Measurements from ENCODE around the gene MSH2. TPM values are rescaled to one million over a fixed set of nuclear protein-coding genes. Genes with fewer than 3 reads are reported as not detected.
A peak's percentile ranks its signal among the peaks of the same experiment; 100 is the strongest.

The MSH2 gene
- total RNA-seq, 3 donors from 2014 or later (not counting 1 experiment from before 2014, with no cell fraction given) = 11.9 to 18.8 (median 15.0) TPM

DNA sequence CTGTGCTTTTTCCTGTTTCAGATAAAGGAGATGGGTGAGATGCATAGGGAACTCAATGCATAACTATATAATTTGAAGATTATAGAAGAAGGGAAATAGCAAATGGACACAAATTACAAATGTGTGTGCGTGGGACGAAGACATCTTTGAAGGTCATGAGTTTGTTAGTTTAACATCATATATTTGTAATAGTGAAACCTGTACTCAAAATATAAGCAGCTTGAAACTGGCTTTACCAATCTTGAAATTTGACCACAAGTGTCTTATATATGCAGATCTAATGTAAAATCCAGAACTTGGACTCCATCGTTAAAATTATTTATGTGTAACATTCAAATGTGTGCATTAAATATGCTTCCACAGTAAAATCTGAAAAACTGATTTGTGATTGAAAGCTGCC, 16.4 kb upstream of the MSH2 start:
- no peak for ATAC-seq
- Mint-ChIP-seq H3K36me3 (no peaks in the 10 kb centered on the region), H3K4me3 (no peak overlapping the region), H3K27me3 (ENCODE audit: low read depth in 2 of 2) (peaks cover 15 to 19% of the 10 kb centered on the region in 2 donors), H3K4me1 (no peaks in the 10 kb centered on the region), H3K9me3 (no peaks in the 10 kb centered on the region), H3K27ac (no peak overlapping the region)
- H3K27ac ChIP-seq (ENCODE audit: low read length) = no peak overlapping the region
- no peak overlapping the region for H3K4me3 ChIP-seq (ENCODE audit: low read length)
- DNase-seq = no peak
- no peak for TF ChIP-seq CTCF (IDR thresholded peaks at IDR 0.05)
- H3K9me3 ChIP-seq (ENCODE audit: control insufficient read depth, insufficient read depth, low read length) = no peaks in the 10 kb centered on the region
- intact Hi-C loops (cut with micrococcal nuclease) = no loop called here
- no peaks in the 10 kb centered on the region for H3K27me3 ChIP-seq (ENCODE audit: control insufficient read depth, insufficient read depth, low read length)
- H3K36me3 ChIP-seq (ENCODE audit: control insufficient read depth, insufficient read depth, low read length) = no peaks in the 10 kb centered on the region
- H3K4me1 ChIP-seq (ENCODE audit: control insufficient read depth, insufficient read depth, low read length) = no peaks in the 10 kb centered on the region
- 80% methylated on average over 1 of the region's 3 CpGs for WGBS (ENCODE audit: insufficient coverage)

- Histone ChIP-seq H3K4me1 (ENCODE audit: control insufficient read depth, insufficient read depth, low read length) (no peaks in the 10 kb centered on the region), H3K9me3 (ENCODE audit: control insufficient read depth, insufficient read depth, low read length) (no peaks in the 10 kb centered on the region), H3K4me3 (ENCODE audit: low read length) (no peak overlapping the region), H3K27me3 (ENCODE audit: control insufficient read depth, insufficient read depth, low read length) (no peaks in the 10 kb centered on the region), H3K27ac (ENCODE audit: low read length) (no peak overlapping the region), H3K36me3 (ENCODE audit: control insufficient read depth, insufficient read depth, low read length) (no peaks in the 10 kb centered on the region)
- no peak for TF ChIP-seq CTCF (IDR thresholded peaks at IDR 0.05)
- no peak overlapping the region for H3K27ac Mint-ChIP-seq
- ATAC-seq = no peak
- WGBS (ENCODE audit: insufficient coverage) = 63% methylated on average over 2 of the region's 2 CpGs
- intact Hi-C loops (cut with micrococcal nuclease) = no loop called here
- H3K27me3 Mint-ChIP-seq (ENCODE audit: low read depth in 2 of 2) = peaks cover 15 to 19% of the 10 kb centered on the region in 2 donors
- DNase-seq = no peak
- no peak overlapping the region for H3K4me3 Mint-ChIP-seq
- no peaks in the 10 kb centered on the region for H3K4me1 Mint-ChIP-seq
- H3K36me3 Mint-ChIP-seq = no peaks in the 10 kb centered on the region
- no peaks in the 10 kb centered on the region for H3K9me3 Mint-ChIP-seq
Measured at GRCh38 chr2:47388888-47389287, 14.1 kb upstream of the MSH2 start.

DNA sequence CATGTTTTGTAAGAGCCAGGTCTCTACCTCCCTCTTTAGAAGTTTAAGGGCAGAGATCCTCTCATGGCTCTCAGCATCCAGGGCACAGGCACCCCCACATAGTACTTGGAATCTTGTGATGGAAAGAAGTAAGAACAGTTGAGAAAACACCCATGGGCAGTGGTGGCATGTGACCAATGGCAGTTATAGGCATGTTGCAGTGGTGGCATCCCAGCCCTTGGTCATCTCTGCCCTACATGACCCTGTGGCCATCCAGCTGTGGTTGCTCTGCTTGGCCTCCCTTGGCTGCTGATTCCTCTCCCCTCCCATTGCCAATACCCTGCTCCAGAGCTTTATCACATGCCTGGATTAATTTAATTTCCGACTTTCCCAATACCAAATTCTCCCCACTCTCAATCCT, 13.3 kb upstream of the MSH2 start:
- no peaks in the 10 kb centered on the region for H3K4me1 Mint-ChIP-seq
- Histone ChIP-seq H3K27me3 (ENCODE audit: control insufficient read depth, insufficient read depth, low read length) (no peaks in the 10 kb centered on the region), H3K4me3 (ENCODE audit: low read length) (no peak overlapping the region), H3K36me3 (ENCODE audit: control insufficient read depth, insufficient read depth, low read length) (no peaks in the 10 kb centered on the region), H3K9me3 (ENCODE audit: control insufficient read depth, insufficient read depth, low read length) (no peaks in the 10 kb centered on the region), H3K27ac (ENCODE audit: low read length) (no peak overlapping the region), H3K4me1 (ENCODE audit: control insufficient read depth, insufficient read depth, low read length) (no peaks in the 10 kb centered on the region)
- no peak overlapping the region for H3K4me3 Mint-ChIP-seq
- intact Hi-C loops (cut with micrococcal nuclease) = no loop called here
- H3K9me3 Mint-ChIP-seq = no peaks in the 10 kb centered on the region
- WGBS (ENCODE audit: insufficient coverage) = 88% methylated on average over 1 of the region's 1 CpG
- H3K36me3 Mint-ChIP-seq = no peaks in the 10 kb centered on the region
- TF ChIP-seq CTCF (IDR thresholded peaks at IDR 0.05) = no peak
- H3K27ac Mint-ChIP-seq = no peak overlapping the region
- ATAC-seq (no peak), DNase-seq (no peak)
- H3K27me3 Mint-ChIP-seq (ENCODE audit: low read depth in 2 of 2) = peaks cover 15 to 19% of the 10 kb centered on the region in 2 donors

GRCh38 chr2:47401789-47402554, 984 bp upstream of the MSH2 start:
- Mint-ChIP-seq H3K4me3 (peak overlapping the region; percentile 96), H3K36me3 (no peaks in the 10 kb centered on the region), H3K9me3 (peaks cover 0 to 3% of the 10 kb centered on the region in 2 donors), H3K27ac (peak overlapping the region; percentile 83 to 94), H3K27me3 (ENCODE audit: low read depth in 2 of 2) (no peaks in the 10 kb centered on the region), H3K4me1 (peaks cover 20 to 36% of the 10 kb centered on the region in 2 donors)
- peak in 1 of 2 donors; percentile 7 for DNase-seq
- Histone ChIP-seq H3K4me1 (ENCODE audit: control insufficient read depth, insufficient read depth, low read length) (peaks cover 17% of the 10 kb centered on the region), H3K27me3 (ENCODE audit: control insufficient read depth, insufficient read depth, low read length) (no peaks in the 10 kb centered on the region), H3K27ac (ENCODE audit: low read length) (no peak overlapping the region), H3K4me3 (ENCODE audit: low read length) (peak overlapping the region; percentile 77), H3K36me3 (ENCODE audit: control insufficient read depth, insufficient read depth, low read length) (no peaks in the 10 kb centered on the region), H3K9me3 (ENCODE audit: control insufficient read depth, insufficient read depth, low read length) (no peaks in the 10 kb centered on the region)
- ATAC-seq = no peak
- intact Hi-C loops (cut with micrococcal nuclease) = no loop called here
- WGBS (ENCODE audit: insufficient coverage) = 82% methylated on average over 36 of the region's 36 CpGs
- TF ChIP-seq CTCF (IDR thresholded peaks at IDR 0.05) = no peak

Measured in natural killer cell (primary cell).